ENCODE measurements around the gene ALK.

Gene ALK

DNA sequence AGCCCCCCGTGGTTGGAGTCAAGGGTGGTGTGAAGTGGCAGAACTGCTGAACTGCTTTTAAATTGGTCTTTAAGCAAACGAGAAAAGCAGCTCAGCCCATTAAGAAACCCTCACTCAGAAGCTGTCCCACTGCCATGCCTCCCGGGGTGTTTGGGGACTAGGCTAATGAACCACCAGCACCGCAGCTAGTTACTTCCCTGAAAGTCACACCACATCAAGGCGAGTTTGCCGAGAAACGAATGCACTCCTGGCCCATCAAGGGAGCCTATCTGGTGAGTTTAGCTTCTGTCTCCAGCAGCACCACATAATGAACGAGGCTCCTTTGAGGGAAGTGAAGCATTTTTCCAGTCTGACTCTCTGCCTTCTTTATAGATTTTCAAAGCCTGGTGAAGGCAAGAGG lies 14.6 kb upstream of the ALK start:
- POLR2A ChIA-PET = no interaction called here
- CTCF ChIA-PET = no interaction called here
- no peak for DNase-seq (ENCODE audit: extremely low spot score)
- TF ChIP-seq, protein P1, sequence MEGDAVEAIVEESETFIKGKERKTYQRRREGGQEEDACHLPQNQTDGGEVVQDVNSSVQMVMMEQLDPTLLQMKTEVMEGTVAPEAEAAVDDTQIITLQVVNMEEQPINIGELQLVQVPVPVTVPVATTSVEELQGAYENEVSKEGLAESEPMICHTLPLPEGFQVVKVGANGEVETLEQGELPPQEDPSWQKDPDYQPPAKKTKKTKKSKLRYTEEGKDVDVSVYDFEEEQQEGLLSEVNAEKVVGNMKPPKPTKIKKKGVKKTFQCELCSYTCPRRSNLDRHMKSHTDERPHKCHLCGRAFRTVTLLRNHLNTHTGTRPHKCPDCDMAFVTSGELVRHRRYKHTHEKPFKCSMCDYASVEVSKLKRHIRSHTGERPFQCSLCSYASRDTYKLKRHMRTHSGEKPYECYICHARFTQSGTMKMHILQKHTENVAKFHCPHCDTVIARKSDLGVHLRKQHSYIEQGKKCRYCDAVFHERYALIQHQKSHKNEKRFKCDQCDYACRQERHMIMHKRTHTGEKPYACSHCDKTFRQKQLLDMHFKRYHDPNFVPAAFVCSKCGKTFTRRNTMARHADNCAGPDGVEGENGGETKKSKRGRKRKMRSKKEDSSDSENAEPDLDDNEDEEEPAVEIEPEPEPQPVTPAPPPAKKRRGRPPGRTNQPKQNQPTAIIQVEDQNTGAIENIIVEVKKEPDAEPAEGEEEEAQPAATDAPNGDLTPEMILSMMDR (IDR thresholded peaks at IDR 0.05; ENCODE audit: control extremely low read depth, extremely low read depth, low read depth, missing control alignments) = no peak

DNA sequence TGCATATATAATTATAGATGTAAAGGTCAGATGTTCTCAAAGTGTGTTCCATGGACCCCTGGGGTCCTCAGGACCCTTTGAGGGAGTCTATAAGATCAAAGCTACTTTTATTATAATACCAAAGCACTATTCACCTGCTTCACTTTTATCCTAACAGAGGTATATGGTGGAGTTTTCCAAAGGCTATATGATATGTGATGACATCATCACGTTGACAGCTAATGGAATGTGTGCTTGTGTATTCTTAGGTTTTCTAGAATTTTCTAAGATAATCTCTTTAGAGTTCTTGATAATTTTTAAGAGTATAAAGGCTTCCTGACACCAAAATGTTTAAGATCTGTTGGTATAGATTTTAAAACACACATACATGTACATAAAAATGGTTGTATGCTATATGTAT lies 10.4 kb upstream of the ALK start:
- POLR2A ChIA-PET = no interaction called here
- no peak for DNase-seq (ENCODE audit: extremely low spot score)
- TF ChIP-seq, protein P1 (IDR thresholded peaks at IDR 0.05; ENCODE audit: control extremely low read depth, extremely low read depth, low read depth, missing control alignments) = no peak
- CTCF ChIA-PET = interaction anchor here (2.1 kb wide), 1 partner anchor 9 kb away, joined by 10 read pairs; no protein-coding TSS in a partner anchor

DNA sequence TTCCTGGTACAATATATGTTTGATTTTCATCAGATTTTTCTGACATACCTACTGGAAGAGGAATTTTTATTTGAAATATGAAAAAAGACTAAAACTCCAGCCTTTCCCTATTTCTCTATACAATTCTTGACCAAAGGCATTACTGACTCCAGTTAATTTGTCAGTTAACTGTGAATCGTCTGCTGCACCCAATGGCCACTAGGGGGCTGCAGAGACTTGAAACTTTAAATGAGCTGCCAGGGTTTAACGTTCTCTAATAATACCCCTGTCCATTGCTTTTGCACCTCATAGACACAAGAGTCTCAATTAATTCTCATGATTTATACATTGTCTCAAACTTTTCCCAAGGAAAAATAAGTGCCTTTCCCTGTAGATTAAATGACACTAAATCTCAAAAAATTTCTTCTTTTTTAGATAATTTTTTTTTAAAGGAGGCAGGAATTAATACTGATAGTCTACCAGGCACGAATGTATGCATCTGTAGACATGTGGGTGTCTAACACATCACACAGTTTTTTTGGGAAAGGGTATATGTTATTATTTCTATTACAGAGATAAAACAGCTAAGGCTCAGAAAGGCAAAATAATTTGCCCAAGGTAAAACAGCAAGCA lies 1.8 kb upstream of the ALK start:
- ChIA-PET POLR2A (no interaction called here), CTCF (interaction anchor here (0.6 to 8.0 kb wide), 28 partner anchors 9 to 929 kb away, joined by 3 to 71 read pairs (median 4); no protein-coding TSS in a partner anchor)
- DNase-seq (ENCODE audit: extremely low spot score) = peak; percentile 69
- TF ChIP-seq, protein P1 (IDR thresholded peaks at IDR 0.05; ENCODE audit: control extremely low read depth, extremely low read depth, low read depth, missing control alignments) = peak; percentile 91

DNA sequence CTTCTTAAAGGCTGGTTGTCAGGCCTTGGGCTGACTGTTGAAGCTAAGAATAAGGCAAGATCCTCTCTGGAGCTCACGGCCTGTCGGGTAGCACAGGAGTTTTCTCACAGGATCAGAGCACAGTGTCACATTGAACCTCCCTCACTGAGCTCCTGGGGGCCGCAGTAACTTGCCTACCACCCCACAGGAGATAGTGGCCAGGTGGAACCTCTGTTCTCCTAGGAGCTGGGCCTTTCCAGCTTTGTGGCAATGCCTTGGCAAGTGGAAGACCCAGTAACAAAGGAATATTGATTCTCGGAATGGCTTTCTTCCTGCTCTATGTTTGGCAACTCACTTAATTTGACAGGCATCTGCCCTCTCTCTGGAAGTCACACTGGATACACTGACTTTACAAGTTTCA lies 1.2 kb upstream of the ALK start:
- DNase-seq (ENCODE audit: extremely low spot score) = no peak
- ChIA-PET CTCF (interaction anchor here (0.8 to 8.0 kb wide), 23 partner anchors 9 to 928 kb away, joined by 3 to 71 read pairs (median 4); no protein-coding TSS in a partner anchor), POLR2A (no interaction called here)
- TF ChIP-seq, protein P1 (IDR thresholded peaks at IDR 0.05; ENCODE audit: control extremely low read depth, extremely low read depth, low read depth, missing control alignments) = no peak

DNA sequence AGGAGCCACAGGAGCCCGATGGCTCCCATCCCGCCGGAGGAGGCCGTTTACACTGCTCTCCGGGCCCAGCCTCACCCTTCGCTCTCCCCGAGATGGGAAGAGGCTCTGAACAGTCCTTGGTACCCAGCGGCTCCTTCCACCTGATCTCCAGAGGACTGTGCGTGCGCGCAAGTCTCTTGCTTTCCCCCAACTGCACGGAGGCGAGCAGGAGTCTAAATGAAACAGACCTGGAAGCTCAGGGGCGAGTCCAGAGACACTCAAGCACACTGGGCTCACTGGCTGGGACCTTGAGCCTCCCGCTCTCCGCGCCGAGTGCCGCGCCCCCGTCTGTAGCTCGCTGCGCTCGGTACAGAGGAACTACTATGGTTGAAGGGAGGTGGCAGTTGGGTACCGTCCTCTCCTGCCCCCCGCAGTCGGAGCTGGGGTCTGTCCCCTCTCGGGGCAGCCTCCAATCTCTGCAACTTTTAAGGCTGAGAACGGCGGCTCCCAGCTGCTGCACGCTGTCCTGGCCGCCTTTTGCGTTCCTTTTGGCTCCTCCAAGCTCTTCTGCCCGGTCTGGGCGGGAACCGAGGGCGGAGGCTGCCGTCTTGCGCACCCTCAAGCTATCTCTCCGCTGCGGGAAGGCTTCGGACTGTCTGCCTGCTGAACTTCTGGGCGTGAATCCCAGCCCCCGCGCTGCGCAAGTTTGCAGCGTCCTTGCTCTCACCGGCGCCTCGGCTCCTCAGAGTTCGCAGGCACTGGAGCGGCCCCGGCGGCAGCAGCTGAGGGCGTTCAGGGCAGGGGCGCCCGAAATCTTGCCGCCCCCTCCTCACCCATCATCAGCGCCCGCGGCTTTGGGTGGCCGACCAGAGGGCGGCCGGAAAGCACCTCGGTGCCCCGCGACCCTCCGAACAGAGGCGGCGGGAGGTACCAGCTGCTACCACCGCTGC lies 491 bp downstream of the ALK start:
- ChIA-PET POLR2A (no interaction called here), CTCF (interaction anchor here (1.0 to 8.0 kb wide), 7 partner anchors 9 to 155 kb away, joined by 3 to 71 read pairs (median 5); no protein-coding TSS in a partner anchor)
- DNase-seq (ENCODE audit: extremely low spot score) = peak; percentile 19
- TF ChIP-seq, protein P1 (IDR thresholded peaks at IDR 0.05; ENCODE audit: control extremely low read depth, extremely low read depth, low read depth, missing control alignments) = no peak

DNA sequence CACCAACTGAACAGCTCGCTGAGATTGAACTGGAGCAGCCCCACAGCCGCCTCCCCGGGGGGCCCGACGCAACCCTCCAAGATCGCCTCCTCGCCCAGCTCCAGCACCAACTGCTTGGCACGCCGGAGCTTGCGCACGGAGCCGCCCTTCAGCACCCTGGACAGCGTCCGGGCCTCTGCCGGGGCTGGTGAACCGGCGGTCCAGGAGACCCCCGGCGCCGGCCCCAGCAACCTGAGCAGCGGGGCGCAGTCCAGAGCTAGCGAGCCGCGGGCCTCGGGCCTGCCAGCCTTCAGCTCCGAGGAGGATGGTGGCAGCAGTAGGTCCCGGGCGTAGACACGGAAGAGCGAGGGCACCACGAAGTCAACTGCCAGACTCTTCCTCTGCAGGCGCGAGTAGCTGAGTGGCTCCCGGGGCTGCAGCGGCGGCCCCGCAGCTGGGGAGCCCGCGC lies 1.2 kb downstream of the ALK start:
- TF ChIP-seq, protein P1 (IDR thresholded peaks at IDR 0.05; ENCODE audit: control extremely low read depth, extremely low read depth, low read depth, missing control alignments) = no peak
- ChIA-PET CTCF (interaction anchor here (1.0 to 8.0 kb wide), 4 partner anchors 8 to 156 kb away, joined by 3 to 71 read pairs (median 25); no protein-coding TSS in a partner anchor), POLR2A (no interaction called here)
- DNase-seq (ENCODE audit: extremely low spot score) = peak; percentile 54

Data from GM10248 (cell line).